Pancreas (tissue), 10 donors: ENCODE measurements around the gene TXNL1. TPM values are rescaled to one million over a fixed set of nuclear protein-coding genes. Genes with fewer than 3 reads are reported as not detected.

Experiments used
- ATAC-seq, 4 donors: fragments of 200-7000 bp; cut with Tn5 transposase; one replicate each; pipeline versions ENCODE4 v1.8.0 to v1.9.1; 2020; ENCODE audit warnings: mild to moderate bottlenecking in 4 of 4, moderate library complexity in 4 of 4
- DNase-seq, 6 donors: peaks; one replicate each; pipeline ENCODE4 v3.0.0-alpha.2; 2020
- FAIRE-seq: peaks from 2 replicates; lab custom pipeline; 2012; peaks lifted over from hg19 to GRCh38; lab: Jason Lieb, UNC
- H3K27ac ChIP-seq, 4 donors: fragments of 200-600 bp; sonication (generic); 1 replicate in 3 of 4; 2 replicates in 1 of 4; pipeline versions ENCODE4 v1.5.0 to v1.8.0; 2020
- H3K27me3 ChIP-seq, 4 donors: fragments of 200-600 bp; one replicate each; pipeline ENCODE4 v1.8.0; 2021
- H3K36me3 ChIP-seq, 3 donors: fragments of 200-600 bp; sonication (generic) in 1 of 3; one replicate each; pipeline versions ENCODE4 v1.5.0 to v1.8.0; 2020 to 2021
- H3K4me1 ChIP-seq, 3 donors: fragments of 200-600 bp; one replicate each; pipeline ENCODE4 v1.8.0; 2021
- H3K4me3 ChIP-seq, 4 donors: fragments of 200-600 bp; sonication (generic) in 2 of 4; one replicate each; pipeline versions ENCODE4 v1.5.0 to v1.8.0; 2020 to 2021
- H3K9me3 ChIP-seq, 4 donors: fragments of 200-600 bp; one replicate each; pipeline ENCODE4 v1.8.0; 2021
- WGBS, 2 donors: extraction: QIAGEN DNeasy Blood & Tissue Kit; methylation state at CpG; one replicate each; pipeline ENCODE4 v1.1.7; 2013; 5-methylcytosine and 5-hydroxymethylcytosine counted together
- intact Hi-C, 3 donors: fragments of 100-400 bp; cut with DNase I; formaldehyde crosslinking; loops; one replicate each; pipeline versions ENCODE4 v1.11.1 to v1.14.2; 2022
- polyA plus RNA-seq, 2 donors: library from polyadenylated mRNA; stranded (reverse); fragments of 200-250 nt; gene quantifications; one replicate each; pipeline ENCODE4 v1.2.3, GENCODE V29; 2013
- total RNA-seq, 6 donors: library from RNA; stranded (reverse); fragmentation: NEBNext Ultra II Directional in 4 of 6; extraction: Animal tissue kit (Norgen Biotek cat#: 25700) in 4 of 6; gene quantifications; one replicate each; pipeline versions ENCODE4 v1.2.1 to v1.2.4, GENCODE V29; 2021 to 2023
- TF ChIP-seq, protein P1 (sequence below), 4 donors: fragments of 200-600 bp; sonication (generic) in 3 of 4; IDR thresholded peaks; one replicate each; pipeline versions ENCODE4 v1.5.0 to v1.8.0; 2021; ENCODE audit warnings: antibody characterized with exemption in 4 of 4
- donor health status: healthy with polysubstance abuse.
- donor health status: DM: no; HTN: no; CAD: no; lungs with moderate emphysema.
- donor health status: DM: no; HTN: no; CAD: no.
- donor health status: control.
- donor health status: control.
- donor health status: Bipolar disorder and iron deficiency.
- donor health status: DM: yes; HTN: yes; CAD: no.
- donor health status: DM: no; HTN: no; CAD: no.
- donor health status: DM: no; HTN: no; CAD: no.
- donor health status: DM: yes; HTN: yes; CAD: no.

Gene TXNL1
- total and polyA plus RNA-seq, 8 donors = 33.0 to 46.5 (median 36.3) TPM

- 72% methylated on average over 3 of the region's 3 CpGs for WGBS, 2 donors
- intact Hi-C loops = no loop called here
- ATAC-seq (no peak), FAIRE-seq (no peak), DNase-seq (no peak)
- TF ChIP-seq, protein P1, sequence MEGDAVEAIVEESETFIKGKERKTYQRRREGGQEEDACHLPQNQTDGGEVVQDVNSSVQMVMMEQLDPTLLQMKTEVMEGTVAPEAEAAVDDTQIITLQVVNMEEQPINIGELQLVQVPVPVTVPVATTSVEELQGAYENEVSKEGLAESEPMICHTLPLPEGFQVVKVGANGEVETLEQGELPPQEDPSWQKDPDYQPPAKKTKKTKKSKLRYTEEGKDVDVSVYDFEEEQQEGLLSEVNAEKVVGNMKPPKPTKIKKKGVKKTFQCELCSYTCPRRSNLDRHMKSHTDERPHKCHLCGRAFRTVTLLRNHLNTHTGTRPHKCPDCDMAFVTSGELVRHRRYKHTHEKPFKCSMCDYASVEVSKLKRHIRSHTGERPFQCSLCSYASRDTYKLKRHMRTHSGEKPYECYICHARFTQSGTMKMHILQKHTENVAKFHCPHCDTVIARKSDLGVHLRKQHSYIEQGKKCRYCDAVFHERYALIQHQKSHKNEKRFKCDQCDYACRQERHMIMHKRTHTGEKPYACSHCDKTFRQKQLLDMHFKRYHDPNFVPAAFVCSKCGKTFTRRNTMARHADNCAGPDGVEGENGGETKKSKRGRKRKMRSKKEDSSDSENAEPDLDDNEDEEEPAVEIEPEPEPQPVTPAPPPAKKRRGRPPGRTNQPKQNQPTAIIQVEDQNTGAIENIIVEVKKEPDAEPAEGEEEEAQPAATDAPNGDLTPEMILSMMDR (IDR thresholded peaks at IDR 0.05) = no peak
- Histone ChIP-seq H3K36me3 (no peaks in the 10 kb centered on the region), H3K27me3 (no peaks in the 10 kb centered on the region), H3K4me1 (peaks cover 0 to 11% (median 5%) of the 10 kb centered on the region in 3 donors), H3K4me3 (no peak overlapping the region), H3K27ac (no peak overlapping the region), H3K9me3 (no peaks in the 10 kb centered on the region)
Observed at GRCh38 chr18:56647951-56648893, 9.8 kb upstream of the TXNL1 start.

DNA sequence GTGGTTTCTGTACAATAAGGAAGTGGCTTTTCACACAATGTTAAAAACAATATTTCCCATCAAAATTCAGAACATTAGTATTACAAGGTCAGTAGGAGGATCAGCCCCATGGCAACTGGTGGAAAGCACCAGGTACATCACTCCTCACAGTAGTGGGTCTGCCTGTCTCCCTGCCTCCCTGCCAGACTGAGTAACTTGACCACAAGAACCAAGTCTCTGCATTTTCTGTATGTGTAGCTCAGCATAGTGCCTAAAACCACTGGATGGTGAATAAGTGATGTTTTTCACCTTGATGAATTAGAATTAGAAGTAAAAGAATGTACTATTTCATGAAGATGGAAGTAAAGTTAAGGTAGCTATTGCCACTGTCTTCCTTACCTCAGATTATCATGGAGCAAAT is 8.7 kb upstream of the TXNL1 start:
- FAIRE-seq (no peak), ATAC-seq (no peak), DNase-seq (no peak)
- intact Hi-C loops = no loop called here
- Histone ChIP-seq H3K4me3 (no peak overlapping the region), H3K4me1 (peaks cover 0 to 4% (median 4%) of the 10 kb centered on the region in 3 donors), H3K27me3 (no peaks in the 10 kb centered on the region), H3K9me3 (no peaks in the 10 kb centered on the region), H3K36me3 (no peaks in the 10 kb centered on the region), H3K27ac (no peak overlapping the region)
- TF ChIP-seq, protein P1 (IDR thresholded peaks at IDR 0.05) = no peak

GRCh38 chr18:56645415-56646016 is 7.1 kb upstream of the TXNL1 start:
- no peak overlapping the region for H3K27ac ChIP-seq
- H3K27me3 ChIP-seq = no peaks in the 10 kb centered on the region
- H3K4me1 ChIP-seq = peaks cover 0 to 2% (median 0%) of the 10 kb centered on the region in 3 donors
- H3K36me3 ChIP-seq = no peaks in the 10 kb centered on the region
- intact Hi-C loops = no loop called here
- ATAC-seq = peak in 3 of 4 donors; percentile 17 to 47 (median 31)
- H3K9me3 ChIP-seq = no peaks in the 10 kb centered on the region
- no peak for DNase-seq
- TF ChIP-seq, protein P1 (IDR thresholded peaks at IDR 0.05) = peak in 3 of 4 donors; percentile 10 to 19 (median 17)
- no peak overlapping the region for H3K4me3 ChIP-seq
- 35 to 50% methylated on average over 5 of the region's 5 CpGs for WGBS, 2 donors
- FAIRE-seq = no peak

- Histone ChIP-seq H3K27me3 (no peaks in the 10 kb centered on the region), H3K4me1 (peaks cover 0 to 4% (median 0%) of the 10 kb centered on the region in 3 donors), H3K36me3 (no peaks in the 10 kb centered on the region), H3K9me3 (no peaks in the 10 kb centered on the region), H3K4me3 (no peak overlapping the region), H3K27ac (no peak overlapping the region)
- TF ChIP-seq, protein P1 (IDR thresholded peaks at IDR 0.05) = no peak
- no peak for DNase-seq
- intact Hi-C loops = no loop called here
- no peak for ATAC-seq
- WGBS, 2 donors = 84 to 85% methylated on average over 3 of the region's 3 CpGs
- no peak for FAIRE-seq
Observed at GRCh38 chr18:56643381-56643780, 5.0 kb upstream of the TXNL1 start.
